Measurements from ENCODE around the gene HES2.
"Not testable (repeated sequence)": the region's sequence is repeated elsewhere in the genome, so short reads cannot be mapped to it uniquely, and the experiment has no call there.

HES2 gene

GRCh38 chr1:6453895-6454855 is 34.5 kb upstream of the HES2 start:
- not testable (repeated sequence) for DNase-seq (ENCODE audit: low spot score)

- no peak for DNase-seq (ENCODE audit: low spot score)
Measured at GRCh38 chr1:6450943-6451373, 31.2 kb upstream of the HES2 start.

- DNase-seq (ENCODE audit: low spot score), result not testable (repeated sequence)
Measured at GRCh38 chr1:6450486-6450885, 30.8 kb upstream of the HES2 start.

- no peak for DNase-seq (ENCODE audit: low spot score)
Measured at GRCh38 chr1:6450005-6450450, 30.3 kb upstream of the HES2 start.

GRCh38 chr1:6448749-6449631 is 29.3 kb upstream of the HES2 start:
- no peak for DNase-seq (ENCODE audit: low spot score)

- no peak for DNase-seq (ENCODE audit: low spot score)
Measured at GRCh38 chr1:6447818-6448748, 28.4 kb upstream of the HES2 start.

- DNase-seq (ENCODE audit: low spot score), result no peak
Measured at GRCh38 chr1:6447016-6447817, 27.5 kb upstream of the HES2 start.

- no peak for DNase-seq (ENCODE audit: low spot score)
Measured at GRCh38 chr1:6446665-6447015, 26.9 kb upstream of the HES2 start.

- DNase-seq (ENCODE audit: low spot score), result not testable (repeated sequence)
Measured at GRCh38 chr1:6445929-6446328, 26.2 kb upstream of the HES2 start.

GRCh38 chr1:6445062-6445763 is 25.5 kb upstream of the HES2 start:
- DNase-seq (ENCODE audit: low spot score), result no peak

- no peak for DNase-seq (ENCODE audit: low spot score)
Measured at GRCh38 chr1:6444377-6444776, 24.7 kb upstream of the HES2 start.

- no peak for DNase-seq (ENCODE audit: low spot score)
Measured at GRCh38 chr1:6443339-6444115, 23.8 kb upstream of the HES2 start.

GRCh38 chr1:6441586-6441985 is 21.9 kb upstream of the HES2 start:
- no peak for DNase-seq (ENCODE audit: low spot score)

GRCh38 chr1:6440198-6441126 is 20.7 kb upstream of the HES2 start:
- no peak for DNase-seq (ENCODE audit: low spot score)

- DNase-seq (ENCODE audit: low spot score), result peak; percentile 16
Measured at GRCh38 chr1:6438047-6438525, 18.4 kb upstream of the HES2 start.

- peak; percentile 46 for DNase-seq (ENCODE audit: low spot score)
Measured at GRCh38 chr1:6437012-6437700, 17.4 kb upstream of the HES2 start.

- DNase-seq (ENCODE audit: low spot score), result not testable (repeated sequence)
Measured at GRCh38 chr1:6436277-6436676, 16.6 kb upstream of the HES2 start.
